GM21529 (cell line): ENCODE measurements around the gene SNX30.

ENCODE experiments used
- ATAC-seq: cut with Tn5 transposase; IDR thresholded peaks from one replicate; pipeline ENCODE4 v1.9.1; 2021; ENCODE audit not compliant: unreplicated experiment

The SNX30 gene

GRCh38 chr9:112853882-112854585 is 103.5 kb downstream of the SNX30 start:
- no peak for ATAC-seq

- ATAC-seq: no peak
These were observed 104.1 kb downstream of the SNX30 start for GRCh38 chr9:112854657-112855056.

- no peak for ATAC-seq
These were observed 105.6 kb downstream of the SNX30 start for GRCh38 chr9:112856200-112856599.

- no peak for ATAC-seq
These were observed 106.3 kb downstream of the SNX30 start for GRCh38 chr9:112856843-112857242.

GRCh38 chr9:112858005-112858404 is 107.4 kb downstream of the SNX30 start:
- no peak for ATAC-seq

GRCh38 chr9:112858625-112859147 is 108.1 kb downstream of the SNX30 start:
- peak; percentile 66 for ATAC-seq

- no peak for ATAC-seq
These were observed 109.9 kb downstream of the SNX30 start for GRCh38 chr9:112860451-112860850.

- ATAC-seq: no peak
These were observed 110.6 kb downstream of the SNX30 start for GRCh38 chr9:112861155-112861554.

- no peak for ATAC-seq
These were observed 111.3 kb downstream of the SNX30 start for GRCh38 chr9:112861638-112862555.

- ATAC-seq: peak; percentile 49
These were observed 112.7 kb downstream of the SNX30 start for GRCh38 chr9:112863214-112863613.

GRCh38 chr9:112863746-112864145 is 113.2 kb downstream of the SNX30 start:
- ATAC-seq: no peak

- ATAC-seq: no peak
These were observed 113.8 kb downstream of the SNX30 start for GRCh38 chr9:112864403-112864802.

- no peak for ATAC-seq
These were observed 114.4 kb downstream of the SNX30 start for GRCh38 chr9:112864982-112865381.

GRCh38 chr9:112866662-112867274 is 116.2 kb downstream of the SNX30 start:
- no peak for ATAC-seq

GRCh38 chr9:112867275-112867991 is 116.9 kb downstream of the SNX30 start:
- no peak for ATAC-seq

- no peak for ATAC-seq
These were observed 117.9 kb downstream of the SNX30 start for GRCh38 chr9:112868461-112868860.

GRCh38 chr9:112869041-112869529 is 118.5 kb downstream of the SNX30 start:
- ATAC-seq: no peak

GRCh38 chr9:112869917-112870316 is 119.4 kb downstream of the SNX30 start:
- no peak for ATAC-seq

- no peak for ATAC-seq
These were observed 120.0 kb downstream of the SNX30 start for GRCh38 chr9:112870556-112870955.

GRCh38 chr9:112872019-112872418 is 121.5 kb downstream of the SNX30 start:
- ATAC-seq: no peak
